DOHH2 (cell line): ENCODE data around the gene NOTCH4.
A peak's percentile ranks its signal among the peaks of the same experiment; 100 is the strongest.

Experiments used
- H3F3A ChIP-seq: fragments of 200-600 bp; sonication (generic), shearing (Covaris generic); 2 replicates; pipeline ENCODE4 v1.6.0; 2016; ENCODE audit warnings: antibody characterized with exemption, mild to moderate bottlenecking; ENCODE audit not compliant: control insufficient read depth, insufficient read depth
- H3K27ac ChIP-seq: fragments of 200-600 bp; sonication (generic); 2 replicates; pipeline ENCODE4 v1.5.1; 2014; ENCODE audit warnings: low read depth, mild to moderate bottlenecking, low read length, moderate library complexity
- H3K27me3 ChIP-seq: fragments of 200-600 bp; sonication (generic); 2 replicates; pipeline ENCODE4 v1.6.1; 2014; ENCODE audit warnings: mild to moderate bottlenecking, low read length, mixed read lengths; ENCODE audit not compliant: control insufficient read depth
- H3K36me3 ChIP-seq: fragments of 200-600 bp; sonication (generic); 2 replicates; pipeline ENCODE4 v1.6.1; 2014; ENCODE audit warnings: mild to moderate bottlenecking, low read length, moderate library complexity, mixed read lengths; ENCODE audit not compliant: control insufficient read depth
- H3K4me1 ChIP-seq: fragments of 200-600 bp; sonication (generic); 2 replicates; pipeline ENCODE4 v1.6.1; 2014; ENCODE audit warnings: mild to moderate bottlenecking, low read length, mixed read lengths; ENCODE audit not compliant: control insufficient read depth
- H3K4me2 ChIP-seq: fragments of 200-600 bp; sonication (generic); 2 replicates; pipeline ENCODE4 v1.6.0; 2014; ENCODE audit warnings: mild to moderate bottlenecking, low read length, moderate library complexity
- H3K4me3 ChIP-seq: fragments of 200-600 bp; sonication (generic); 2 replicates; pipeline ENCODE4 v1.5.1; 2014; ENCODE audit warnings: mild to moderate bottlenecking, low read length, mixed read lengths
- H3K79me2 ChIP-seq: fragments of 200-600 bp; sonication (generic); 2 replicates; pipeline ENCODE4 v1.6.1; 2014; ENCODE audit warnings: mild to moderate bottlenecking, low read length, mixed read lengths; ENCODE audit not compliant: control insufficient read depth
- H3K9me2 ChIP-seq: fragments of 200-600 bp; sonication (generic); replicated peaks from 2 replicates; pipeline ENCODE4 v1.6.1; 2014; ENCODE audit warnings: mild to moderate bottlenecking, low read length, mixed read lengths; ENCODE audit not compliant: control insufficient read depth
- H3K9me3 ChIP-seq: fragments of 200-600 bp; sonication (generic); 2 replicates; pipeline ENCODE4 v1.6.1; 2014; ENCODE audit warnings: antibody characterized with exemption, low read length, mixed read lengths; ENCODE audit not compliant: control insufficient read depth, insufficient read depth
- H4K20me1 ChIP-seq: fragments of 200-600 bp; sonication (generic); 2 replicates; pipeline ENCODE4 v1.6.0; 2014; ENCODE audit warnings: low read depth, mild to moderate bottlenecking, antibody characterized with exemption, low read length, moderate library complexity; ENCODE audit not compliant: control insufficient read depth, insufficient read depth
- EZH2phosphoT487 ChIP-seq: fragments of 200-600 bp; sonication (generic); IDR thresholded peaks from 2 replicates; pipeline ENCODE4 v1.6.1; 2017; ENCODE audit warnings: borderline replicate concordance, mild to moderate bottlenecking, antibody characterized with exemption, low read length, moderate library complexity, mixed read lengths
- TF ChIP-seq, protein P1 (sequence below): fragments of 200-600 bp; sonication (generic); IDR thresholded peaks from one replicate; pipeline ENCODE4 v1.5.1; 2014; ENCODE audit warnings: antibody characterized with exemption, mild to moderate bottlenecking, low read depth, low read length; ENCODE audit not compliant: poor library complexity, severe bottlenecking

The NOTCH4 gene

GRCh38 chr6:32156891-32157290, 67.0 kb downstream of the NOTCH4 start:
- H3F3A ChIP-seq = peaks cover 7% of the 10 kb centered on the region; the same call in 1 of the 2 replicates
- H3K4me1 ChIP-seq = peaks cover 29% of the 10 kb centered on the region
- no peaks in the 10 kb centered on the region for H3K9me3 ChIP-seq
- peaks cover 29% of the 10 kb centered on the region for H3K36me3 ChIP-seq
- no peaks in the 10 kb centered on the region for H3K27me3 ChIP-seq
- no peak overlapping the region for H3K4me3 ChIP-seq
- no peak for TF ChIP-seq EZH2phosphoT487
- TF ChIP-seq, protein P1, sequence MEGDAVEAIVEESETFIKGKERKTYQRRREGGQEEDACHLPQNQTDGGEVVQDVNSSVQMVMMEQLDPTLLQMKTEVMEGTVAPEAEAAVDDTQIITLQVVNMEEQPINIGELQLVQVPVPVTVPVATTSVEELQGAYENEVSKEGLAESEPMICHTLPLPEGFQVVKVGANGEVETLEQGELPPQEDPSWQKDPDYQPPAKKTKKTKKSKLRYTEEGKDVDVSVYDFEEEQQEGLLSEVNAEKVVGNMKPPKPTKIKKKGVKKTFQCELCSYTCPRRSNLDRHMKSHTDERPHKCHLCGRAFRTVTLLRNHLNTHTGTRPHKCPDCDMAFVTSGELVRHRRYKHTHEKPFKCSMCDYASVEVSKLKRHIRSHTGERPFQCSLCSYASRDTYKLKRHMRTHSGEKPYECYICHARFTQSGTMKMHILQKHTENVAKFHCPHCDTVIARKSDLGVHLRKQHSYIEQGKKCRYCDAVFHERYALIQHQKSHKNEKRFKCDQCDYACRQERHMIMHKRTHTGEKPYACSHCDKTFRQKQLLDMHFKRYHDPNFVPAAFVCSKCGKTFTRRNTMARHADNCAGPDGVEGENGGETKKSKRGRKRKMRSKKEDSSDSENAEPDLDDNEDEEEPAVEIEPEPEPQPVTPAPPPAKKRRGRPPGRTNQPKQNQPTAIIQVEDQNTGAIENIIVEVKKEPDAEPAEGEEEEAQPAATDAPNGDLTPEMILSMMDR = no peak
- no peak overlapping the region for H3K4me2 ChIP-seq
- H3K27ac ChIP-seq = no peak overlapping the region
- H4K20me1 ChIP-seq = no peaks in the 10 kb centered on the region
- peaks cover 15% of the 10 kb centered on the region for H3K79me2 ChIP-seq
- H3K9me2 ChIP-seq = no peaks in the 10 kb centered on the region

- Histone ChIP-seq H3K36me3 (peaks cover 29% of the 10 kb centered on the region), H3K27me3 (no peaks in the 10 kb centered on the region), H3F3A (peaks cover 10% of the 10 kb centered on the region), H3K27ac (peak overlapping the region; percentile 58), H3K79me2 (peaks cover 15% of the 10 kb centered on the region), H4K20me1 (no peaks in the 10 kb centered on the region), H3K4me1 (peaks cover 32% of the 10 kb centered on the region), H3K4me3 (peak overlapping the region; percentile 99), H3K9me2 (no peaks in the 10 kb centered on the region), H3K9me3 (no peaks in the 10 kb centered on the region), H3K4me2 (peak overlapping the region; percentile 77)
- no peak for TF ChIP-seq EZH2phosphoT487
- TF ChIP-seq, protein P1 = peak; percentile 72
These were observed 69.2 kb downstream of the NOTCH4 start for GRCh38 chr6:32154514-32155161.

DNA sequence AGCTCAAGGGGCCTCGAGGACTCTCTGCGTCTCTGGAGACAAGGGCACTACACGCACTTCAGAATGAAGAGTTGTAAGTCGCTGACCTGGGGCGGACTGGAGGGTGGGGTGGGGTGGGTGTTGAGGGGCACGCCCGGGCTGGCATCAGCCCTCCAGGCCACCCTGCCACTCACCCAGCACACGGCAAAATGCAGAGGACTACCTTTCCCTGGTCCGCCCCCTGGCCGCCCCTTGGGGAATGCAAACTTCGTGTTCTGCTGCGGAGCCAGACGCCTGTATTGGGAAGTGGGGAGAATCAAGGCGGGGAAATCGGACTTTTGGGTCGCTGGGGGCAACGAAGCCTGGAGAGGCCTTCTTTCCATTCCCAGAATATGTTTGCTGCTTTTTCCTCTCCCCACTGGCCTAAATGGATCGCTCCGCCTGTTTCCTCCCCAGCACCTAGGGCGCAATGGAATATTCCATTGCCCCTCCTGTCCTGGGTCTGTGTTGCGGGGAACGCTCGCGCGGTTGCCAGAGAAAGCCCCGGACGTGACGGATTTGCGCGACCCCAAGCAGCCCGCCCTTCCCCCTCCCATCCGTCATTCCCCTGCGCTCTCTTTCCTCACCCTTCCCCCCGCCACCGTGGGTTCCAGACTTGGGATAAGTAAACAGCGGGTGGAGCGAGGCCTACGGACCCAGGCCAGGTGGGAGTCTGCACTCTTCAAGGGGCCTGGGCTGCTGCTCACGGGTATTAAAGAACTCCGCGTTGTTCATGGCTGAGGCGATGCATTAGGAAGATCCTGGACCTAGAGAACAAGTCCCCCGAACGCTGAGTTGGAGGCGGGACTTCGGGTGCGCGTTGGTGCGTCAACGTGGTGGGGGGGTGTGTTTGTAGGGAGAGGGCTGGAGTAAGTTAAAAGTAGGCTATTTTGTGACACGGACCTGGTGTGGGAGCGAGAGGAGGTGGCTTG, 70.0 kb downstream of the NOTCH4 start, which contains the start of gene PPT2:
PPT2 (plus strand) TSS at position 578 of the 950 bp plus-strand sequence. CDS start 454 bp downstream, outside the sequence.
- no peaks in the 10 kb centered on the region for H4K20me1 ChIP-seq
- H3K27me3 ChIP-seq = no peaks in the 10 kb centered on the region
- H3K4me1 ChIP-seq = peaks cover 32% of the 10 kb centered on the region
- H3K4me2 ChIP-seq = peak within 1 kb of the TSS; percentile 77
- H3K36me3 ChIP-seq = peaks cover 29% of the 10 kb centered on the region
- peak within 1 kb of the TSS; percentile 99 for H3K4me3 ChIP-seq
- peaks cover 10% of the 10 kb centered on the region for H3F3A ChIP-seq
- no peaks in the 10 kb centered on the region for H3K9me3 ChIP-seq
- no peaks in the 10 kb centered on the region for H3K9me2 ChIP-seq
- H3K79me2 ChIP-seq = peaks cover 15% of the 10 kb centered on the region
- H3K27ac ChIP-seq = peak within 1 kb of the TSS; percentile 58
- TF ChIP-seq EZH2phosphoT487 = no peak
- TF ChIP-seq, protein P1 = no peak
